GM21447 (cell line): ENCODE results near the gene KCTD1.

Experiments
- ATAC-seq: cut with Tn5 transposase; IDR thresholded peaks from one replicate; pipeline ENCODE4 v1.9.1; 2021; ENCODE audit not compliant: unreplicated experiment

The KCTD1 gene

GRCh38 chr18:26548415-26549262 lies at the start of gene KCTD1:
Gene KCTD1 (minus strand): TSS chr18:26548553. CDS start chr18:26548536, 17 bp downstream.
- peak; percentile 44 for ATAC-seq

GRCh38 chr18:26593365-26594320 lies 45.3 kb upstream of the KCTD1 start:
- ATAC-seq: no peak

GRCh38 chr18:26584745-26585144 lies 36.4 kb upstream of the KCTD1 start:
- ATAC-seq: no peak

GRCh38 chr18:26579941-26580618 lies 31.7 kb upstream of the KCTD1 start:
- no peak for ATAC-seq

GRCh38 chr18:26575865-26576217 lies 27.5 kb upstream of the KCTD1 start:
- no peak for ATAC-seq

- no peak for ATAC-seq
These were observed 26.9 kb upstream of the KCTD1 start for GRCh38 chr18:26574958-26575864.

GRCh38 chr18:26568926-26569665 lies 20.7 kb upstream of the KCTD1 start:
- no peak for ATAC-seq

GRCh38 chr18:26568513-26568912 lies 20.2 kb upstream of the KCTD1 start:
- ATAC-seq: no peak

- no peak for ATAC-seq
These were observed 18.7 kb upstream of the KCTD1 start for GRCh38 chr18:26566874-26567555.

- ATAC-seq: no peak
These were observed 17.2 kb upstream of the KCTD1 start for GRCh38 chr18:26565514-26565913.

GRCh38 chr18:26563024-26563423 lies 14.7 kb upstream of the KCTD1 start:
- ATAC-seq: no peak

- ATAC-seq: no peak
These were observed 14.2 kb upstream of the KCTD1 start for GRCh38 chr18:26562568-26562967.

GRCh38 chr18:26561769-26562168 lies 13.4 kb upstream of the KCTD1 start:
- ATAC-seq: no peak

GRCh38 chr18:26556573-26556972 lies 8.2 kb upstream of the KCTD1 start:
- peak; percentile 92 for ATAC-seq

- no peak for ATAC-seq
These were observed 7.6 kb upstream of the KCTD1 start for GRCh38 chr18:26555804-26556553.

GRCh38 chr18:26553943-26554342 lies 5.6 kb upstream of the KCTD1 start:
- no peak for ATAC-seq

GRCh38 chr18:26551695-26552081 lies 3.3 kb upstream of the KCTD1 start:
- no peak for ATAC-seq

GRCh38 chr18:26550998-26551694 lies 2.8 kb upstream of the KCTD1 start:
- ATAC-seq: no peak
